Keratinocyte (primary cell): ENCODE results near the gene PCGF3. TPM values are rescaled to one million over a fixed set of nuclear protein-coding genes. Genes with fewer than 3 reads are reported as not detected.

Source experiments
- DNase-seq: peaks from one replicate; pipeline ENCODE4 v3.0.0-alpha.2; 2011; ENCODE audit warnings: low read depth, missing footprints, low spot score
- FAIRE-seq: peaks from 2 replicates; lab custom pipeline; 2011; peaks lifted over from hg19 to GRCh38; lab: Jason Lieb, UNC
- H2AFZ ChIP-seq: 2 replicates; pipeline ENCODE4 v1.6.0; 2012; ENCODE audit warnings: low read length, control low read depth, inconsistent platforms; ENCODE audit not compliant: control insufficient read depth
- H3K27ac ChIP-seq: 2 replicates; pipeline ENCODE4 v1.5.1; 2011; ENCODE audit warnings: low read length; ENCODE audit not compliant: control insufficient read depth, insufficient read depth
- H3K27me3 ChIP-seq: 3 replicates; pipeline ENCODE4 v1.6.0; 2011; ENCODE audit warnings: low read length; ENCODE audit not compliant: control insufficient read depth, insufficient read depth; ENCODE audit errors: extremely low read depth
- H3K36me3 ChIP-seq, 2 experiments: 2 replicates in 1 of 2; 3 replicates in 1 of 2; pipeline ENCODE4 v1.5.1; 2011; ENCODE audit warnings: low read length in 2 of 2, mild to moderate bottlenecking in 1 of 2; ENCODE audit not compliant: control insufficient read depth in 2 of 2, insufficient read depth in 2 of 2; ENCODE audit errors: extremely low read depth in 1 of 2
- H3K4me1 ChIP-seq: 3 replicates; pipeline ENCODE4 v1.5.1; 2011; ENCODE audit warnings: low read length; ENCODE audit not compliant: control insufficient read depth, insufficient read depth; ENCODE audit errors: extremely low read depth
- H3K4me2 ChIP-seq: 3 replicates; pipeline ENCODE4 v1.6.0; 2011; ENCODE audit warnings: low read depth, low read length; ENCODE audit not compliant: control insufficient read depth, insufficient read depth; ENCODE audit errors: extremely low read depth
- H3K4me3 ChIP-seq, 3 experiments: fragments of 200-600 bp in 1 of 3; sonication (generic) in 1 of 3; 2 replicates in 2 of 3; 3 replicates in 1 of 3; pipeline ENCODE4 v1.5.1; 2011 to 2016; ENCODE audit warnings: low read length in 3 of 3, mild to moderate bottlenecking in 3 of 3, control low read depth in 2 of 3, inconsistent platforms in 1 of 3, low read depth in 1 of 3, mixed read lengths in 1 of 3, mixed run types in 1 of 3, moderate library complexity in 1 of 3; ENCODE audit not compliant: control insufficient read depth in 2 of 3, insufficient read depth in 2 of 3; ENCODE audit errors: extremely low read depth in 1 of 3
- H3K79me2 ChIP-seq: 2 replicates; pipeline ENCODE4 v1.6.0; 2012; ENCODE audit warnings: low read length; ENCODE audit not compliant: control insufficient read depth, insufficient read depth
- H3K9ac ChIP-seq: 3 replicates; pipeline ENCODE4 v1.6.0; 2011; ENCODE audit warnings: low read length; ENCODE audit not compliant: control insufficient read depth, insufficient read depth; ENCODE audit errors: extremely low read depth
- H3K9me1 ChIP-seq: 3 replicates; pipeline ENCODE4 v1.6.0; 2011; ENCODE audit warnings: low read length; ENCODE audit not compliant: control insufficient read depth, insufficient read depth; ENCODE audit errors: extremely low read depth
- H3K9me3 ChIP-seq: 2 replicates; pipeline ENCODE4 v1.5.1; 2012; ENCODE audit warnings: low read depth, low read length; ENCODE audit not compliant: control insufficient read depth
- H4K20me1 ChIP-seq: 3 replicates; pipeline ENCODE4 v1.6.0; 2011; ENCODE audit warnings: low read length; ENCODE audit not compliant: control insufficient read depth, insufficient read depth; ENCODE audit errors: extremely low read depth
- EZH2 ChIP-seq: IDR thresholded peaks from one replicate; pipeline ENCODE4 v1.6.1; 2012; ENCODE audit warnings: inconsistent platforms, mild to moderate bottlenecking, low read length, moderate library complexity
- dilution Hi-C: fragments of 300-500 bp; cut with MboI; formaldehyde crosslinking; loops from one replicate; pipeline ENCODE4 v1.7.0; 2020; ENCODE audit warnings: low sequenced_read_pairs; ENCODE audit not compliant: extremely low pct_ligation_motif_present
- polyA plus RNA-seq, 5 experiments: library from polyadenylated mRNA; depleted of rRNA in 3 of 5; stranded (reverse) in 3 of 5; stranded (forward) in 1 of 5; unstranded in 1 of 5; fragments of >200 nt; gene quantifications; 1 replicate in 1 of 5; 2 replicates in 3 of 5; 3 replicates in 1 of 5; pipeline versions ENCODE4 v1.2.1 to v1.2.3, GENCODE V29; 2011 to 2012; ENCODE audit warnings: missing spikeins in 2 of 5, low read depth in 1 of 5, low replicate concordance in 1 of 5
- TF ChIP-seq, protein P1 (sequence below), 3 experiments: IDR thresholded peaks in 1 of 3; conservative IDR thresholded peaks in 1 of 3; optimal IDR thresholded peaks in 1 of 3; 2 replicates in 2 of 3; 3 replicates in 1 of 3; pipeline versions ENCODE3 to v1.5.1; 2011; ENCODE audit warnings: low read length in 3 of 3, mild to moderate bottlenecking in 3 of 3, moderate library complexity in 2 of 3, control low read depth in 1 of 3, inconsistent platforms in 1 of 3; ENCODE audit not compliant: insufficient read depth in 2 of 3; ENCODE audit errors: extremely low read depth in 1 of 3

PCGF3 gene
- polyA plus RNA-seq, 1 donor (not counting 4 experiments of a cell fraction or from before 2014, with no cell fraction given), result 40.1 TPM

DNA sequence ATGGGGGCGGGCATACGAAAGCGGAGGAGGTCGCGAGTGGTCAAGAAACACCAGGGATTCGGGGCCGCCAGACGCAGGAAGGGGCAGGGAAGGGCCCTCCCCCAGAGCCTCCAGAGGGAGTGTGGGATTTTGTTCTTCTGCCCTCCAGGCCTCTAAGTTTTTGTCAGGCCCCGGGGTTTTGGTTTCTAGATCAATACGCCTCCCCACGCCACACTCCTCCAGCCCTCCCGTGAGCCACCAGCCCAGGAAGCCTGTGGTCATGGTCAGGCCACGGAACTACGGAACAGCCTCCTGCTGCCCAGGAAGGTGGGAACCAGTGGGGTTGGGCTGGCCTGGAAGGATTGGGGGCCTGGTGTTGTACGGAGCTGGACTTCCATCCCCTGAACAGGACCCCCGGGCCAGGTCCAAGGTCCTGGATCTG, 81.9 kb downstream of the PCGF3 start:
- no peak overlapping the region for H3K27ac ChIP-seq
- H3K79me2 ChIP-seq, result no peaks in the 10 kb centered on the region
- H3K4me1 ChIP-seq, result peaks cover 3% of the 10 kb centered on the region
- dilution Hi-C loops, result no loop called here
- H3K27me3 ChIP-seq, result peaks cover 47% of the 10 kb centered on the region
- FAIRE-seq (no peak), DNase-seq (no peak)
- TF ChIP-seq EZH2, result no peak
- H2AFZ ChIP-seq, result no peak overlapping the region
- H3K36me3 ChIP-seq, result no peaks in the 10 kb centered on the region
- H3K9me1 ChIP-seq, result no peaks in the 10 kb centered on the region
- H3K9me3 ChIP-seq, result no peaks in the 10 kb centered on the region
- no peak overlapping the region for H3K9ac ChIP-seq
- no peak overlapping the region for H3K4me3 ChIP-seq
- H3K4me2 ChIP-seq, result no peak overlapping the region
- no peaks in the 10 kb centered on the region for H4K20me1 ChIP-seq

GRCh38 chr4:788006-788635, 82.5 kb downstream of the PCGF3 start:
- Histone ChIP-seq H3K36me3 (no peaks in the 10 kb centered on the region), H3K27ac (no peak overlapping the region), H3K4me3 (no peak overlapping the region), H3K27me3 (peaks cover 52% of the 10 kb centered on the region), H3K9me3 (no peaks in the 10 kb centered on the region), H3K79me2 (no peaks in the 10 kb centered on the region), H3K4me2 (no peak overlapping the region), H4K20me1 (no peaks in the 10 kb centered on the region), H3K9me1 (no peaks in the 10 kb centered on the region), H3K4me1 (peaks cover 3% of the 10 kb centered on the region), H2AFZ (no peak overlapping the region), H3K9ac (no peak overlapping the region)
- no peak for DNase-seq
- TF ChIP-seq, protein P1, sequence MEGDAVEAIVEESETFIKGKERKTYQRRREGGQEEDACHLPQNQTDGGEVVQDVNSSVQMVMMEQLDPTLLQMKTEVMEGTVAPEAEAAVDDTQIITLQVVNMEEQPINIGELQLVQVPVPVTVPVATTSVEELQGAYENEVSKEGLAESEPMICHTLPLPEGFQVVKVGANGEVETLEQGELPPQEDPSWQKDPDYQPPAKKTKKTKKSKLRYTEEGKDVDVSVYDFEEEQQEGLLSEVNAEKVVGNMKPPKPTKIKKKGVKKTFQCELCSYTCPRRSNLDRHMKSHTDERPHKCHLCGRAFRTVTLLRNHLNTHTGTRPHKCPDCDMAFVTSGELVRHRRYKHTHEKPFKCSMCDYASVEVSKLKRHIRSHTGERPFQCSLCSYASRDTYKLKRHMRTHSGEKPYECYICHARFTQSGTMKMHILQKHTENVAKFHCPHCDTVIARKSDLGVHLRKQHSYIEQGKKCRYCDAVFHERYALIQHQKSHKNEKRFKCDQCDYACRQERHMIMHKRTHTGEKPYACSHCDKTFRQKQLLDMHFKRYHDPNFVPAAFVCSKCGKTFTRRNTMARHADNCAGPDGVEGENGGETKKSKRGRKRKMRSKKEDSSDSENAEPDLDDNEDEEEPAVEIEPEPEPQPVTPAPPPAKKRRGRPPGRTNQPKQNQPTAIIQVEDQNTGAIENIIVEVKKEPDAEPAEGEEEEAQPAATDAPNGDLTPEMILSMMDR (optimal IDR thresholded peaks at IDR 0.05 in 1 of 3, IDR thresholded peaks at IDR 0.05 in 1 of 3, conservative IDR thresholded peaks at IDR 0.05 in 1 of 3; ENCODE audit: extremely low read depth in 1 of 3, insufficient read depth in 2 of 3, low read length in 3 of 3), result no peak
- TF ChIP-seq EZH2, result no peak
- FAIRE-seq, result no peak
- dilution Hi-C loops, result no loop called here
